Astrocyte (in vitro differentiated cells and primary cell): ENCODE measurements around the gene USP1. TPM values are rescaled to one million over a fixed set of nuclear protein-coding genes. Genes with fewer than 3 reads are reported as not detected.

ENCODE experiments used
- DNase-seq: peaks from one replicate; pipeline ENCODE4 v3.0.0-alpha.2; 2010; ENCODE audit warnings: low read depth
- FAIRE-seq: peaks from 2 replicates; lab custom pipeline; 2011; peaks lifted over from hg19 to GRCh38; lab: Jason Lieb, UNC
- H2AFZ ChIP-seq: 2 replicates; pipeline ENCODE4 v1.6.0; 2012; ENCODE audit warnings: low read depth, low read length, inconsistent platforms
- H3K27ac ChIP-seq: 2 replicates; pipeline ENCODE4 v1.5.1; 2011; ENCODE audit warnings: low read depth, low read length, inconsistent platforms
- H3K27me3 ChIP-seq: 2 replicates; pipeline ENCODE4 v1.6.0; 2011; ENCODE audit warnings: low read length, inconsistent platforms; ENCODE audit not compliant: insufficient read depth
- H3K36me3 ChIP-seq: 2 replicates; pipeline ENCODE4 v1.5.1; 2011; ENCODE audit warnings: low read length, inconsistent platforms; ENCODE audit not compliant: insufficient read depth
- H3K4me1 ChIP-seq: 2 replicates; pipeline ENCODE4 v1.5.1; 2011; ENCODE audit warnings: low read length, inconsistent platforms; ENCODE audit not compliant: insufficient read depth
- H3K4me2 ChIP-seq: 2 replicates; pipeline ENCODE4 v1.6.0; 2012; ENCODE audit warnings: low read length, inconsistent platforms
- H3K4me3 ChIP-seq: 2 replicates; pipeline ENCODE4 v1.5.1; 2011; ENCODE audit warnings: low read depth, mild to moderate bottlenecking, low read length, inconsistent platforms; ENCODE audit not compliant: insufficient read depth
- H3K79me2 ChIP-seq: 2 replicates; pipeline ENCODE4 v1.6.0; 2012; ENCODE audit warnings: mild to moderate bottlenecking, low read length, inconsistent platforms; ENCODE audit not compliant: insufficient read depth
- H3K9ac ChIP-seq: 2 replicates; pipeline ENCODE4 v1.6.0; 2012; ENCODE audit warnings: mild to moderate bottlenecking, low read length, inconsistent platforms
- H3K9me3 ChIP-seq: 2 replicates; pipeline ENCODE4 v1.5.1; 2012; ENCODE audit warnings: low read depth, mild to moderate bottlenecking, low read length, inconsistent platforms; ENCODE audit not compliant: insufficient read depth
- H4K20me1 ChIP-seq: 2 replicates; pipeline ENCODE4 v1.6.0; 2012; ENCODE audit warnings: low read length, inconsistent platforms; ENCODE audit not compliant: insufficient read depth
- H3K27ac Mint-ChIP-seq: one replicate; pipeline ENCODE4 v1.8.0; 2021; ENCODE audit warnings: mild to moderate bottlenecking, mixed read lengths; ENCODE audit not compliant: unreplicated experiment
- H3K27me3 Mint-ChIP-seq: one replicate; pipeline ENCODE4 v1.8.0; 2021; ENCODE audit warnings: low read depth, mixed read lengths; ENCODE audit not compliant: unreplicated experiment
- H3K36me3 Mint-ChIP-seq: one replicate; pipeline ENCODE4 v1.8.0; 2021; ENCODE audit warnings: low read depth, mixed read lengths; ENCODE audit not compliant: unreplicated experiment
- H3K4me1 Mint-ChIP-seq: one replicate; pipeline ENCODE4 v1.8.0; 2021; ENCODE audit warnings: low read depth, mixed read lengths; ENCODE audit not compliant: unreplicated experiment
- H3K4me3 Mint-ChIP-seq: one replicate; pipeline ENCODE4 v1.8.0; 2021; ENCODE audit warnings: mild to moderate bottlenecking, moderate library complexity, mixed read lengths; ENCODE audit not compliant: unreplicated experiment
- H3K9me3 Mint-ChIP-seq: one replicate; pipeline ENCODE4 v1.8.0; 2021; ENCODE audit warnings: mild to moderate bottlenecking, mixed read lengths; ENCODE audit not compliant: unreplicated experiment
- EZH2 ChIP-seq: IDR thresholded peaks from 2 replicates; pipeline ENCODE4 v1.6.1; 2012; ENCODE audit warnings: mild to moderate bottlenecking, low read length, inconsistent platforms; ENCODE audit not compliant: insufficient read depth
- total RNA-seq: library from RNA; stranded (reverse); gene quantifications from 2 replicates; pipeline ENCODE4 v1.2.1, GENCODE V29; 2021
- TF ChIP-seq, protein P1 (sequence below): IDR thresholded peaks from 2 replicates; pipeline ENCODE4 v1.5.1; 2011; ENCODE audit warnings: low read depth, mild to moderate bottlenecking, inconsistent platforms, low read length, moderate library complexity; ENCODE audit not compliant: insufficient read depth

USP1 gene
- total RNA-seq, 1 donor from 2014 or later, result 12.8 TPM

DNA sequence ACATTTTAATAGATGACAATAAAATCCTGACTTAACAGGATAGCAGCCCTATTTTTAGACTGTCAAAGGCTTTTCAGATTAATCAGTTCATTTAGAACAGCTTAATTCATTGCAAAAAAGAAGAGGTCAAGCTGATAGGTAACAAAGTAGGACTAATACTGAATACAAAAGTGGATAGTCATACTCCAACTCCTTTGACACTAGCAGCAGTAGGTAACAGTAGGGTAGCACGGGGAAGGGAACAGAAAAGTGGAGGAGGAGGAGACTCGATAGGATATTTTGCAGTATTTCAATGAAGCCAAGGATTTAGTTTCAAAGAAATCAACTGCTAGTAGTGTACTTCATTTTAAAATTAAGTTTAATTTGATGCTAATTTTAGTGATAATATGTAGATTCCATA is 51.1 kb downstream of the USP1 start:
- no peak for TF ChIP-seq EZH2
- TF ChIP-seq, protein P1, sequence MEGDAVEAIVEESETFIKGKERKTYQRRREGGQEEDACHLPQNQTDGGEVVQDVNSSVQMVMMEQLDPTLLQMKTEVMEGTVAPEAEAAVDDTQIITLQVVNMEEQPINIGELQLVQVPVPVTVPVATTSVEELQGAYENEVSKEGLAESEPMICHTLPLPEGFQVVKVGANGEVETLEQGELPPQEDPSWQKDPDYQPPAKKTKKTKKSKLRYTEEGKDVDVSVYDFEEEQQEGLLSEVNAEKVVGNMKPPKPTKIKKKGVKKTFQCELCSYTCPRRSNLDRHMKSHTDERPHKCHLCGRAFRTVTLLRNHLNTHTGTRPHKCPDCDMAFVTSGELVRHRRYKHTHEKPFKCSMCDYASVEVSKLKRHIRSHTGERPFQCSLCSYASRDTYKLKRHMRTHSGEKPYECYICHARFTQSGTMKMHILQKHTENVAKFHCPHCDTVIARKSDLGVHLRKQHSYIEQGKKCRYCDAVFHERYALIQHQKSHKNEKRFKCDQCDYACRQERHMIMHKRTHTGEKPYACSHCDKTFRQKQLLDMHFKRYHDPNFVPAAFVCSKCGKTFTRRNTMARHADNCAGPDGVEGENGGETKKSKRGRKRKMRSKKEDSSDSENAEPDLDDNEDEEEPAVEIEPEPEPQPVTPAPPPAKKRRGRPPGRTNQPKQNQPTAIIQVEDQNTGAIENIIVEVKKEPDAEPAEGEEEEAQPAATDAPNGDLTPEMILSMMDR, result no peak
- Mint-ChIP-seq H3K9me3 (no peaks in the 10 kb centered on the region), H3K36me3 (no peaks in the 10 kb centered on the region), H3K4me1 (no peaks in the 10 kb centered on the region), H3K27me3 (no peaks in the 10 kb centered on the region), H3K4me3 (no peak overlapping the region), H3K27ac (no peak overlapping the region)
- Histone ChIP-seq H3K27ac (no peak overlapping the region), H3K79me2 (no peaks in the 10 kb centered on the region), H3K9me3 (no peaks in the 10 kb centered on the region), H3K4me3 (no peak overlapping the region), H3K4me2 (no peak overlapping the region), H3K27me3 (no peaks in the 10 kb centered on the region), H3K4me1 (no peaks in the 10 kb centered on the region), H4K20me1 (no peaks in the 10 kb centered on the region), H3K36me3 (peaks cover 11% of the 10 kb centered on the region), H2AFZ (no peak overlapping the region), H3K9ac (no peak overlapping the region)
- FAIRE-seq (no peak), DNase-seq (no peak)

DNA sequence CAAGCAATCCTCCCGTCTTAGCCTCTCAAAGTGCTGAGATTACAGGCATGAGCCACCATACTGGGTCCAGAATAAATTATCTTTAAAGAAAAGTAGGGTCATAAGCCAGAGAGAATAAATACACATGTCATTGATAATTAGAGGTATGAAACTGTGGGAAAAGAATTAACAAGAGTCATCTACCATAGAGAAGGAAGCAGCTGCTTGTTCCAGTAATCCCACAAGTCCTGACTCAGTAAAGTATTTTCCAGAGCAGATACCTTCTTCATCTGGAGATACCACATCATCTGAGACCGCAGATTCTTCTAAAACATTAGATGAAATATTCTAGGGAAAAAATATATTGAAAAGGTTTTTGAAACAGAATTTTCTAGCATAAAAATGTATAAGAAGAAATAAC is 55.7 kb downstream of the USP1 start:
- Histone ChIP-seq H3K4me3 (no peak overlapping the region), H3K27ac (no peak overlapping the region), H2AFZ (no peak overlapping the region), H3K79me2 (no peaks in the 10 kb centered on the region), H3K9ac (no peak overlapping the region), H3K4me2 (no peak overlapping the region), H3K27me3 (no peaks in the 10 kb centered on the region), H4K20me1 (no peaks in the 10 kb centered on the region), H3K9me3 (no peaks in the 10 kb centered on the region), H3K4me1 (no peaks in the 10 kb centered on the region), H3K36me3 (peaks cover 11% of the 10 kb centered on the region)
- Mint-ChIP-seq H3K27me3 (no peaks in the 10 kb centered on the region), H3K36me3 (peaks cover 6% of the 10 kb centered on the region), H3K4me1 (no peaks in the 10 kb centered on the region), H3K4me3 (no peak overlapping the region), H3K9me3 (no peaks in the 10 kb centered on the region), H3K27ac (no peak overlapping the region)
- FAIRE-seq (no peak), DNase-seq (no peak)
- TF ChIP-seq, protein P1, result no peak
- no peak for TF ChIP-seq EZH2

DNA sequence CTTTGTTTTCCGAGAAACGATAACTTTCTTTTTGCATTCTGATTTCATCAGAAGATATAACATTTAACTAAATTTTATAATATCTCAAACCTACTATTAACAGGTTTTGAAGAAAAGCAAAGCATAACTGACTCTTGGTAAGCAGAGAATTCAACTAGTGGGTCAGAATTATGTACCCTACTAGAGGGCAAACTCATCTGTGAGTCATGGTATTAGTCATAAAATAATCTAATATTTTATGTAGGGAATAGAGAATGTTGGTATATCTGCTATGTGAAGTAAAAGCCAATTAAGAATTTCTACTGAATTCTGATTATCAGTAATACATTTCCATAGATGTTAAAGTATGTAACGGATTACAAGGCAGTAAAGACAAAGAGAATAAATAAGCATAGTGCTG is 56.8 kb downstream of the USP1 start:
- H3K79me2 ChIP-seq, result no peaks in the 10 kb centered on the region
- peaks cover 6% of the 10 kb centered on the region for H3K36me3 Mint-ChIP-seq
- no peak overlapping the region for H2AFZ ChIP-seq
- H3K4me1 ChIP-seq, result no peaks in the 10 kb centered on the region
- no peak overlapping the region for H3K27ac ChIP-seq
- no peak overlapping the region for H3K4me3 ChIP-seq
- TF ChIP-seq, protein P1, result no peak
- no peak for TF ChIP-seq EZH2
- H3K27me3 Mint-ChIP-seq, result no peaks in the 10 kb centered on the region
- H3K9me3 Mint-ChIP-seq, result no peaks in the 10 kb centered on the region
- no peak overlapping the region for H3K4me3 Mint-ChIP-seq
- no peak overlapping the region for H3K27ac Mint-ChIP-seq
- no peaks in the 10 kb centered on the region for H3K4me1 Mint-ChIP-seq
- H3K4me2 ChIP-seq, result no peak overlapping the region
- no peaks in the 10 kb centered on the region for H4K20me1 ChIP-seq
- no peak overlapping the region for H3K9ac ChIP-seq
- H3K9me3 ChIP-seq, result no peaks in the 10 kb centered on the region
- FAIRE-seq (no peak), DNase-seq (peak; percentile 2)
- H3K36me3 ChIP-seq, result peaks cover 10% of the 10 kb centered on the region
- H3K27me3 ChIP-seq, result no peaks in the 10 kb centered on the region
